ENCODE data around the gene WFDC10B.

- no peak for TF ChIP-seq CTCF (IDR thresholded peaks at IDR 0.05; ENCODE audit: low read depth, low read length, missing input control)
- TF ChIP-seq TAF1 (conservative IDR thresholded peaks at IDR 0.05) = no peak
Observed at GRCh38 chr20:45735552-45735951, 30.7 kb upstream of the WFDC10B start.
